Measurements from ENCODE around the gene KIAA1549. TPM values are rescaled to one million over a fixed set of nuclear protein-coding genes. Genes with fewer than 3 reads are reported as not detected.

The KIAA1549 gene
- total and polyA plus RNA-seq, 3 experiments from 2014 or later = 1.1 to 1.2 TPM; not detected in 1

DNA sequence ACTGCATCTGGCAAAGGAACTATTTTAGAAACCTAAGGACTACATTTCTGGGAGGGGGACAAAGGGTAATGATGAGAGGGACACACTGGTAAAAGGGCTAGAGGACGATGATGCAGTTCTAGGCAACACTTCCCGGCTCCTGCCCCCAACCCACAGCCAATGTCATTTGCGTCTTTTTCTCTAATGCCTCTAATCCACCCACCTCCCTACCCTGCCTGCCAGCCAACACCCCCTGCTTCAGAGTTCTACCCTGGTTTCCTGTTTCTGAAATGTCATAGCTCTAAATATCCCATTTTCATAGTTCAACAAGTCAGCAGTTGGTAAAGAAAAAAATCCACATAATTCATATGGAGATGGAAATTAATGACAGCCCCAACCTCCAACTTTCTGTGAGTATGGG is 79.0 kb downstream of the KIAA1549 start:
- Histone ChIP-seq H3K27ac (ENCODE audit: low read depth, low read length) (no peak overlapping the region), H3K4me1 (ENCODE audit: insufficient read depth, low read length) (peaks cover 26% of the 10 kb centered on the region), H3K9me3 (ENCODE audit: low read length) (no peaks in the 10 kb centered on the region), H3K27me3 (ENCODE audit: insufficient read depth, low read length, poor library complexity, severe bottlenecking) (peaks cover 7% of the 10 kb centered on the region), H3K4me3 (ENCODE audit: low read length) (no peak overlapping the region), H3K36me3 (ENCODE audit: insufficient read depth, low read length) (no peaks in the 10 kb centered on the region)
- Mint-ChIP-seq H3K27ac (peak overlapping the region in 3 of 8 donors; percentile 3 to 58 (median 39)), H3K4me1 (peaks cover 23 to 42% (median 37%) of the 10 kb centered on the region in 3 donors), H3K27me3 (peaks cover 43 to 54% of the 10 kb centered on the region in 2 donors), H3K9me3 (peaks cover 0 to 2% (median 0%) of the 10 kb centered on the region in 5 donors), H3K4me3 (no peak overlapping the region), H3K36me3 (no peaks in the 10 kb centered on the region)
- peak in 1 of 5 donors; percentile 30 for DNase-seq
- CTCF ChIA-PET = interaction anchor here (1.5 kb wide), 1 partner anchor 16 kb away, joined by 5 read pairs; no protein-coding TSS in a partner anchor
- POLR2A ChIA-PET = no interaction called here

- no peaks in the 10 kb centered on the region for H3K36me3 ChIP-seq (ENCODE audit: insufficient read depth, low read length)
- no peak overlapping the region for H3K4me3 Mint-ChIP-seq
- peaks cover 23 to 42% (median 37%) of the 10 kb centered on the region in 3 donors for H3K4me1 Mint-ChIP-seq
- POLR2A ChIA-PET = no interaction called here
- H3K36me3 Mint-ChIP-seq = no peaks in the 10 kb centered on the region
- no peak overlapping the region for H3K27ac ChIP-seq (ENCODE audit: low read depth, low read length)
- DNase-seq = no peak
- peaks cover 0 to 2% (median 0%) of the 10 kb centered on the region in 5 donors for H3K9me3 Mint-ChIP-seq
- H3K4me1 ChIP-seq (ENCODE audit: insufficient read depth, low read length) = peaks cover 26% of the 10 kb centered on the region
- H3K27me3 ChIP-seq (ENCODE audit: insufficient read depth, low read length, poor library complexity, severe bottlenecking) = peaks cover 7% of the 10 kb centered on the region
- no peaks in the 10 kb centered on the region for H3K9me3 ChIP-seq (ENCODE audit: low read length)
- no peak overlapping the region for H3K4me3 ChIP-seq (ENCODE audit: low read length)
- CTCF ChIA-PET = interaction anchor here (7.0 kb wide), 1 partner anchor 15 kb away, joined by 47 read pairs; no protein-coding TSS in a partner anchor
- H3K27ac Mint-ChIP-seq = no peak overlapping the region
- H3K27me3 Mint-ChIP-seq = peaks cover 38 to 55% of the 10 kb centered on the region in 2 donors
Measured at GRCh38 chr7:138900035-138900828, 81.0 kb downstream of the KIAA1549 start.

GRCh38 chr7:138898802-138899201 is 82.4 kb downstream of the KIAA1549 start:
- Mint-ChIP-seq H3K27ac (no peak overlapping the region), H3K4me3 (no peak overlapping the region), H3K36me3 (no peaks in the 10 kb centered on the region), H3K4me1 (peaks cover 22 to 36% (median 31%) of the 10 kb centered on the region in 3 donors), H3K27me3 (peaks cover 37 to 68% of the 10 kb centered on the region in 2 donors), H3K9me3 (peaks cover 0 to 2% (median 0%) of the 10 kb centered on the region in 5 donors)
- Histone ChIP-seq H3K27ac (ENCODE audit: low read depth, low read length) (no peak overlapping the region), H3K4me3 (ENCODE audit: low read length) (no peak overlapping the region), H3K4me1 (ENCODE audit: insufficient read depth, low read length) (peaks cover 19% of the 10 kb centered on the region), H3K36me3 (ENCODE audit: insufficient read depth, low read length) (no peaks in the 10 kb centered on the region), H3K9me3 (ENCODE audit: low read length) (no peaks in the 10 kb centered on the region), H3K27me3 (ENCODE audit: insufficient read depth, low read length, poor library complexity, severe bottlenecking) (peaks cover 15% of the 10 kb centered on the region)
- no peak for DNase-seq
- POLR2A ChIA-PET = interaction anchor here (0.9 kb wide), 1 partner anchor 12 kb away, joined by 3 read pairs; no protein-coding TSS in a partner anchor
- CTCF ChIA-PET = interaction anchor here (0.8 to 7.0 kb wide), 3 partner anchors 11 to 715 kb away, joined by 3 to 47 read pairs (median 3); no protein-coding TSS in a partner anchor

DNA sequence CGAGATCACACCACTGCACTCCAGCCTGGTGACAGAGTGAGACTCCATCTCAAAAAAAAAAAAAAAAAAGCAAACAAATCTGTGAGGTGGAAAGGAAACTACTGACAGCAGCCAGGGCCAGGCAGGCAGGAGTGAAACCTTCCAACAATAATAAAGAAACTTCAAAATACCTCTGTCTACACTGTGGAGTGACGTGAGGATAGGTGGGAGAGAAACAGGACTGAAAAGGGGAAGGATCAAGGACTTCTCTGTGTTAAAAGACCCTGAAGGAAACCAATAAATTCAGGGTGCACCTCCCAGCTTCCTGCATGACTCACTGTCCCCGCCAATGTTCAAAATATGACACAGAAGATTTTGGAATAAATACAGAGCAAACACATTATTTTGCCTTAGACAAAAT is 82.9 kb downstream of the KIAA1549 start:
- no peak overlapping the region for H3K27ac ChIP-seq (ENCODE audit: low read depth, low read length)
- no peaks in the 10 kb centered on the region for H3K36me3 ChIP-seq (ENCODE audit: insufficient read depth, low read length)
- peaks cover 17 to 30% (median 25%) of the 10 kb centered on the region in 3 donors for H3K4me1 Mint-ChIP-seq
- no peaks in the 10 kb centered on the region for H3K9me3 ChIP-seq (ENCODE audit: low read length)
- POLR2A ChIA-PET = interaction anchor here (0.6 kb wide), 1 partner anchor 12 kb away, joined by 3 read pairs; no protein-coding TSS in a partner anchor
- DNase-seq = peak in 1 of 5 donors; percentile 23
- H3K36me3 Mint-ChIP-seq = no peaks in the 10 kb centered on the region
- H3K9me3 Mint-ChIP-seq = peaks cover 0 to 2% (median 0%) of the 10 kb centered on the region in 5 donors
- peaks cover 16% of the 10 kb centered on the region for H3K4me1 ChIP-seq (ENCODE audit: insufficient read depth, low read length)
- CTCF ChIA-PET = interaction anchor here (0.8 to 7.0 kb wide), 3 partner anchors 10 to 714 kb away, joined by 3 to 47 read pairs (median 3); no protein-coding TSS in a partner anchor
- peak overlapping the region in 2 of 7 donors; percentile 5 to 67 for H3K4me3 Mint-ChIP-seq
- peaks cover 15% of the 10 kb centered on the region for H3K27me3 ChIP-seq (ENCODE audit: insufficient read depth, low read length, poor library complexity, severe bottlenecking)
- H3K27ac Mint-ChIP-seq = peak overlapping the region in 1 of 8 donors; percentile 36
- no peak overlapping the region for H3K4me3 ChIP-seq (ENCODE audit: low read length)
- peaks cover 34 to 69% of the 10 kb centered on the region in 2 donors for H3K27me3 Mint-ChIP-seq

DNA sequence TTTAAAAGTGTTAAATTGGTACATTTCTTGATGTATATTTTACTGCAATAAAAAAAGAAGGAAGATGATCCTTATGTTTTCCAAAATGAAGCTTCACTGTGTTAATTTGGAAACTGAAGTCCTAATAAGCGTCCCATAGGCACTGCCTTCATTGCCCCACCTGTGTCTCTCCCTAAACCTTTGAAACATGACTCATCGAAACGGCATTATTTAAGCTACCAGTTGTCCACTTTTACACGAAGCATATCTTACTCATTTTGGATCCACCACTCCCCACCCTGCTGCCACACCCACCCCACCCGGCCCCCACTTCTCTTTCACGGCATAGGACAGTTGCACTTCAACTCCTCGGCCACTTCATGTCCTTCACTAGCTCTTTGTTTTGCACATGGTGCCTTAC is 85.5 kb downstream of the KIAA1549 start:
- CTCF ChIA-PET = interaction anchor here (7.0 kb wide), 1 partner anchor 10 kb away, joined by 47 read pairs; no protein-coding TSS in a partner anchor

GRCh38 chr7:138893258-138893657 is 87.9 kb downstream of the KIAA1549 start:
- ChIA-PET CTCF (no interaction called here), POLR2A (no interaction called here)
- Histone ChIP-seq H3K27me3 (ENCODE audit: insufficient read depth, low read length, poor library complexity, severe bottlenecking) (peaks cover 8% of the 10 kb centered on the region), H3K4me3 (ENCODE audit: low read length) (no peak overlapping the region), H3K4me1 (ENCODE audit: insufficient read depth, low read length) (no peaks in the 10 kb centered on the region), H3K27ac (ENCODE audit: low read depth, low read length) (no peak overlapping the region), H3K9me3 (ENCODE audit: low read length) (no peaks in the 10 kb centered on the region), H3K36me3 (ENCODE audit: insufficient read depth, low read length) (no peaks in the 10 kb centered on the region)
- no peak overlapping the region for H3K27ac Mint-ChIP-seq
- peaks cover 1 to 5% (median 4%) of the 10 kb centered on the region in 3 donors for H3K4me1 Mint-ChIP-seq
- DNase-seq = no peak
- H3K36me3 Mint-ChIP-seq = no peaks in the 10 kb centered on the region
- H3K27me3 Mint-ChIP-seq = peaks cover 12 to 36% of the 10 kb centered on the region in 2 donors
- peaks cover 0 to 2% (median 0%) of the 10 kb centered on the region in 5 donors for H3K9me3 Mint-ChIP-seq
- H3K4me3 Mint-ChIP-seq = no peak overlapping the region

More for the DNA sequence above, 85.5 kb downstream of the KIAA1549 start:
- no peaks in the 10 kb centered on the region for H3K36me3 Mint-ChIP-seq
- Histone ChIP-seq H3K4me1 (ENCODE audit: insufficient read depth, low read length) (no peaks in the 10 kb centered on the region), H3K27me3 (ENCODE audit: insufficient read depth, low read length, poor library complexity, severe bottlenecking) (peaks cover 10% of the 10 kb centered on the region), H3K4me3 (ENCODE audit: low read length) (no peak overlapping the region), H3K9me3 (ENCODE audit: low read length) (no peaks in the 10 kb centered on the region), H3K27ac (ENCODE audit: low read depth, low read length) (no peak overlapping the region), H3K36me3 (ENCODE audit: insufficient read depth, low read length) (no peaks in the 10 kb centered on the region)
- peaks cover 0 to 2% (median 0%) of the 10 kb centered on the region in 5 donors for H3K9me3 Mint-ChIP-seq
- POLR2A ChIA-PET = no interaction called here
- H3K27me3 Mint-ChIP-seq = peaks cover 23 to 59% of the 10 kb centered on the region in 2 donors
- H3K27ac Mint-ChIP-seq = no peak overlapping the region
- no peak for DNase-seq
- peaks cover 4 to 17% (median 10%) of the 10 kb centered on the region in 3 donors for H3K4me1 Mint-ChIP-seq
- no peak overlapping the region for H3K4me3 Mint-ChIP-seq

DNA sequence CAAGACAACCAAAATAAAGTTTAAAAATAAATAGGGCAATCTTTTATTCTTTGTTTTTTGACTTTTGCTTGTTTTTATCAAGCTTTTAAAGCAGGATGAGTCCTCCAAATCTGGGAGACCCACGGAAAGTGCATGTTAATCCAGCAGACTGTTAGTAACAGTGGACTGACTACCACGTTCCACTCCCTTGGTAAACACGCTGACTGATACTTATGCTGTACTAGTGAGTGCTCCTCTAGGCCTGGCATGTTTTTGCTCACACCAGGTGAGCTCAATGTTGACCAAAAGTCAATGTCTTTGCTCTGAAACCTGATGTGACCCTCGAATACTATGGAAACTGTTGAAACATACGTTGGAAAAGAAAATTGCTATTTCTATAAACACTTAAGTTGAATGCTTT is 88.4 kb downstream of the KIAA1549 start:
- no peak overlapping the region for H3K4me3 Mint-ChIP-seq
- H3K36me3 Mint-ChIP-seq = no peaks in the 10 kb centered on the region
- Histone ChIP-seq H3K9me3 (ENCODE audit: low read length) (no peaks in the 10 kb centered on the region), H3K27ac (ENCODE audit: low read depth, low read length) (no peak overlapping the region), H3K27me3 (ENCODE audit: insufficient read depth, low read length, poor library complexity, severe bottlenecking) (peaks cover 8% of the 10 kb centered on the region), H3K36me3 (ENCODE audit: insufficient read depth, low read length) (no peaks in the 10 kb centered on the region), H3K4me3 (ENCODE audit: low read length) (no peak overlapping the region), H3K4me1 (ENCODE audit: insufficient read depth, low read length) (no peaks in the 10 kb centered on the region)
- POLR2A ChIA-PET = no interaction called here
- no peak for DNase-seq
- peaks cover 0 to 5% (median 1%) of the 10 kb centered on the region in 3 donors for H3K4me1 Mint-ChIP-seq
- H3K27ac Mint-ChIP-seq = no peak overlapping the region
- peaks cover 10 to 35% of the 10 kb centered on the region in 2 donors for H3K27me3 Mint-ChIP-seq
- peaks cover 0 to 2% (median 0%) of the 10 kb centered on the region in 5 donors for H3K9me3 Mint-ChIP-seq
- CTCF ChIA-PET = interaction anchor here (1.2 kb wide), 1 partner anchor 11 kb away, joined by 3 read pairs; no protein-coding TSS in a partner anchor

Data from CD8-positive, alpha-beta memory T cell (primary cell).